GM23338 (cell line): ENCODE measurements around the gene STARD13. TPM values are rescaled to one million over a fixed set of nuclear protein-coding genes. Genes with fewer than 3 reads are reported as not detected.

Experiments used
- ATAC-seq: fragments of 200-7000 bp; cut with Tn5 transposase; 3 replicates; pipeline ENCODE4 v1.9.1; 2020
- DNase-seq: peaks from one replicate; pipeline ENCODE4 v3.0.0-alpha.2; 2015; ENCODE audit warnings: low spot score
- H2AFZ ChIP-seq: fragments of 200-600 bp; sonication (generic); 2 replicates; pipeline ENCODE4 v1.8.0; 2016; ENCODE audit warnings: antibody characterized with exemption, mild to moderate bottlenecking, moderate library complexity
- H3F3A ChIP-seq: fragments of 200-600 bp; sonication (generic); replicated peaks from 2 replicates; pipeline ENCODE4 v1.8.0; 2017; ENCODE audit warnings: antibody characterized with exemption, mixed run types, low read depth
- H3K27ac ChIP-seq: fragments of 200-600 bp; sonication (generic); 2 replicates; pipeline ENCODE4 v1.6.1; 2016; ENCODE audit warnings: low read depth
- H3K27me3 ChIP-seq: fragments of 200-600 bp; sonication (generic); 2 replicates; pipeline ENCODE4 v1.8.0; 2016; ENCODE audit warnings: mild to moderate bottlenecking, mixed run types, moderate library complexity; ENCODE audit not compliant: insufficient read depth
- H3K36me3 ChIP-seq: fragments of 200-600 bp; sonication (generic); 2 replicates; pipeline ENCODE4 v1.8.0; 2016; ENCODE audit warnings: mild to moderate bottlenecking; ENCODE audit not compliant: insufficient read depth
- H3K4me1 ChIP-seq: fragments of 200-600 bp; sonication (generic); 2 replicates; pipeline ENCODE4 v1.8.0; 2016; ENCODE audit warnings: mild to moderate bottlenecking, moderate library complexity; ENCODE audit not compliant: insufficient read depth
- H3K4me2 ChIP-seq: fragments of 200-600 bp; sonication (generic); 2 replicates; pipeline ENCODE4 v1.7.1; 2017; ENCODE audit warnings: mixed run types
- H3K4me3 ChIP-seq: fragments of 200-600 bp; sonication (generic); 2 replicates; pipeline ENCODE4 v1.6.1; 2016; ENCODE audit warnings: mixed run types
- H3K79me2 ChIP-seq: fragments of 200-600 bp; sonication (generic); replicated peaks from 2 replicates; pipeline ENCODE4 v1.8.0; 2017; ENCODE audit warnings: mild to moderate bottlenecking; ENCODE audit not compliant: insufficient read depth
- H3K9me2 ChIP-seq: fragments of 200-600 bp; sonication (generic); 2 replicates; pipeline ENCODE4 v1.8.0; 2017; ENCODE audit not compliant: insufficient read depth
- H4K20me1 ChIP-seq: fragments of 200-600 bp; sonication (generic); replicated peaks from 2 replicates; pipeline ENCODE4 v1.8.0; 2017; ENCODE audit warnings: mild to moderate bottlenecking; ENCODE audit not compliant: insufficient read depth
- H3K27ac Mint-ChIP-seq: 2 replicates; pipeline ENCODE4 v1.8.0; 2020; ENCODE audit warnings: inconsistent platforms, mild to moderate bottlenecking, moderate library complexity, mixed read lengths
- H3K27me3 Mint-ChIP-seq: 3 replicates; pipeline ENCODE4 v1.8.0; 2022; ENCODE audit warnings: low read depth, mild to moderate bottlenecking, moderate library complexity, mixed read lengths, inconsistent platforms; ENCODE audit not compliant: insufficient read depth, poor library complexity
- H3K36me3 Mint-ChIP-seq: 3 replicates; pipeline ENCODE4 v1.8.0; 2021; ENCODE audit warnings: low read depth, mild to moderate bottlenecking, inconsistent platforms, moderate library complexity, mixed read lengths
- H3K4me1 Mint-ChIP-seq: 3 replicates; pipeline ENCODE4 v1.8.0; 2020; ENCODE audit warnings: mild to moderate bottlenecking, inconsistent platforms, mixed read lengths
- H3K4me3 Mint-ChIP-seq: 3 replicates; pipeline ENCODE4 v1.8.0; 2021; ENCODE audit warnings: moderate library complexity, mild to moderate bottlenecking, inconsistent platforms, mixed read lengths
- H3K9me3 Mint-ChIP-seq: 3 replicates; pipeline ENCODE4 v1.8.0; 2020; ENCODE audit warnings: moderate library complexity, mild to moderate bottlenecking, inconsistent platforms, mixed read lengths
- CREB1 ChIP-seq: fragments of 250-450 bp; sonication (Bioruptor Pico); IDR thresholded peaks from 2 replicates; pipeline ENCODE4 v1.5.0; 2020; ENCODE audit warnings: low read depth, mild to moderate bottlenecking, moderate library complexity
- CTCF ChIP-seq, 2 experiments: fragments of 200-600 bp in 1 of 2; sonication (generic) in 1 of 2; conservative IDR thresholded peaks; 2 replicates each; pipeline versions ENCODE4 v1.5.1 to v1.6.1; 2016 to 2017; ENCODE audit warnings: antibody characterized with exemption in 2 of 2, low read depth in 2 of 2, mild to moderate bottlenecking in 2 of 2, moderate library complexity in 1 of 2
- ETS1 ChIP-seq: IDR thresholded peaks from 2 replicates; pipeline ENCODE4 v1.6.1; 2016; ENCODE audit warnings: antibody characterized with exemption
- EZH2 ChIP-seq: fragments of 200-600 bp; sonication (generic); IDR thresholded peaks from one replicate; pipeline ENCODE4 v1.8.0; 2017; ENCODE audit warnings: antibody characterized with exemption, mild to moderate bottlenecking, low read depth; ENCODE audit not compliant: unreplicated experiment
- EZH2phosphoT487 ChIP-seq: fragments of 200-600 bp; sonication (generic); IDR thresholded peaks from one replicate; pipeline ENCODE4 v1.8.1; 2018; ENCODE audit warnings: antibody characterized with exemption; ENCODE audit not compliant: unreplicated experiment
- JUNB ChIP-seq: IDR thresholded peaks from one replicate; pipeline ENCODE4 v1.6.1; 2016; ENCODE audit warnings: antibody characterized with exemption; ENCODE audit not compliant: unreplicated experiment
- NANOG ChIP-seq: IDR thresholded peaks from 2 replicates; pipeline ENCODE4 v1.6.1; 2016; ENCODE audit warnings: antibody characterized with exemption, borderline replicate concordance
- POLR2AphosphoS5 ChIP-seq: IDR thresholded peaks from 2 replicates; pipeline ENCODE4 v1.6.1; 2016; ENCODE audit warnings: antibody characterized with exemption, low read depth
- REST ChIP-seq: IDR thresholded peaks from one replicate; pipeline ENCODE4 v1.6.1; 2018; ENCODE audit warnings: antibody characterized with exemption; ENCODE audit not compliant: unreplicated experiment
- STAT1 ChIP-seq: IDR thresholded peaks from one replicate; pipeline ENCODE4 v1.6.1; 2016; ENCODE audit warnings: antibody characterized with exemption; ENCODE audit not compliant: unreplicated experiment
- ZNF114 ChIP-seq: fragments of 250-450 bp; sonication (Bioruptor Pico); IDR thresholded peaks from 2 replicates; pipeline ENCODE4 v1.5.0; 2020; ENCODE audit warnings: mild to moderate bottlenecking, moderate library complexity
- ZNF331 ChIP-seq: fragments of 250-450 bp; sonication (Bioruptor Pico); IDR thresholded peaks from 2 replicates; pipeline ENCODE4 v1.5.0; 2020; ENCODE audit warnings: low read depth, mild to moderate bottlenecking, moderate library complexity
- ZNF462 ChIP-seq: fragments of 250-450 bp; sonication (Bioruptor Pico); IDR thresholded peaks from 2 replicates; pipeline ENCODE4 v1.5.0; 2020; ENCODE audit warnings: mild to moderate bottlenecking, moderate library complexity
- polyA plus RNA-seq: library from polyadenylated mRNA; unstranded; fragments of >200 nt; fragmentation: Nextera tagmentation; extraction: Ambion mirVana; gene quantifications from 2 replicates; pipeline ENCODE4 v1.2.1, GENCODE V29; 2016
- total RNA-seq: library from RNA; depleted of rRNA; stranded (reverse); fragments of >200 nt; shearing (Covaris generic); gene quantifications from 2 replicates; pipeline ENCODE4 v1.2.3, GENCODE V29; 2014

The STARD13 gene
- total and polyA plus RNA-seq, 2 experiments from 2014 or later, result 3.2 to 5.2 TPM

- DNase-seq (no peak), ATAC-seq (no peak)
- no peaks in the 10 kb centered on the region for H3K4me1 Mint-ChIP-seq
- H3K9me2 ChIP-seq, result no peaks in the 10 kb centered on the region
- H3K27me3 Mint-ChIP-seq, result peaks cover 5% of the 10 kb centered on the region
- H3K27ac Mint-ChIP-seq, result no peak overlapping the region
- H3K4me2 ChIP-seq, result no peak overlapping the region
- H3K36me3 Mint-ChIP-seq, result no peaks in the 10 kb centered on the region
- H3K9me3 Mint-ChIP-seq, result no peaks in the 10 kb centered on the region
- no peak overlapping the region for H3K27ac ChIP-seq
- H3K4me1 ChIP-seq, result no peaks in the 10 kb centered on the region
- H3K79me2 ChIP-seq, result no peaks in the 10 kb centered on the region
- TF ChIP-seq ETS1 (no peak), EZH2phosphoT487 (no peak), POLR2AphosphoS5 (no peak), NANOG (no peak), REST (no peak), CREB1 (CRISPR knock-in tag) (no peak), ZNF331 (CRISPR knock-in tag) (no peak), ZNF462 (CRISPR knock-in tag) (no peak), JUNB (no peak), ZNF114 (CRISPR knock-in tag) (no peak), CTCF (conservative IDR thresholded peaks at IDR 0.05; ENCODE audit: low read depth in 2 of 2) (no peak), STAT1 (no peak), EZH2 (no peak)
- H3K4me3 Mint-ChIP-seq, result no peak overlapping the region
- H4K20me1 ChIP-seq, result no peaks in the 10 kb centered on the region; the same call in 1 of the 2 replicates
- no peak overlapping the region for H2AFZ ChIP-seq
- H3F3A ChIP-seq, result no peaks in the 10 kb centered on the region
- H3K4me3 ChIP-seq, result no peak overlapping the region
- no peaks in the 10 kb centered on the region for H3K27me3 ChIP-seq
- no peaks in the 10 kb centered on the region for H3K36me3 ChIP-seq
Observed at GRCh38 chr13:33079960-33080359, 205.6 kb downstream of the STARD13 start.
